Brain microvascular endothelial cell (primary cell): ENCODE results near the gene ATF7IP2.
A peak's percentile ranks its signal among the peaks of the same experiment; 100 is the strongest.

Experiments used
- DNase-seq: peaks from one replicate; pipeline ENCODE4 v3.0.0-alpha.2; 2020
- H3K27ac ChIP-seq: fragments of 250-450 bp; sonication (Bioruptor Pico); 2 replicates; pipeline ENCODE4 v1.5.1; 2020; ENCODE audit warnings: mild to moderate bottlenecking, moderate library complexity
- H3K27me3 ChIP-seq: fragments of 250-450 bp; sonication (Bioruptor Pico); replicated peaks from 2 replicates; pipeline ENCODE4 v1.5.1; 2020; ENCODE audit warnings: mild to moderate bottlenecking
- H3K36me3 ChIP-seq: fragments of 250-450 bp; sonication (Bioruptor Pico); replicated peaks from 2 replicates; pipeline ENCODE4 v1.5.1; 2020; ENCODE audit warnings: mild to moderate bottlenecking
- H3K4me3 ChIP-seq: 2 replicates; pipeline ENCODE4 v1.5.1; 2011; ENCODE audit warnings: low read depth, mild to moderate bottlenecking, control low read depth, low read length, moderate library complexity
- in situ Hi-C: cut with HindIII; loops from 2 replicates; pipeline ENCODE4 v1.10.0; 2017; ENCODE audit warnings: low sequenced_read_pairs, low pct_ligation_motif_present
- TF ChIP-seq, protein P1 (sequence below): IDR thresholded peaks from 2 replicates; pipeline ENCODE4 v1.5.1; 2011; ENCODE audit warnings: low read depth, mild to moderate bottlenecking, moderate library complexity, low read length, control low read depth, inconsistent platforms; ENCODE audit errors: missing control alignments

The ATF7IP2 gene

DNA sequence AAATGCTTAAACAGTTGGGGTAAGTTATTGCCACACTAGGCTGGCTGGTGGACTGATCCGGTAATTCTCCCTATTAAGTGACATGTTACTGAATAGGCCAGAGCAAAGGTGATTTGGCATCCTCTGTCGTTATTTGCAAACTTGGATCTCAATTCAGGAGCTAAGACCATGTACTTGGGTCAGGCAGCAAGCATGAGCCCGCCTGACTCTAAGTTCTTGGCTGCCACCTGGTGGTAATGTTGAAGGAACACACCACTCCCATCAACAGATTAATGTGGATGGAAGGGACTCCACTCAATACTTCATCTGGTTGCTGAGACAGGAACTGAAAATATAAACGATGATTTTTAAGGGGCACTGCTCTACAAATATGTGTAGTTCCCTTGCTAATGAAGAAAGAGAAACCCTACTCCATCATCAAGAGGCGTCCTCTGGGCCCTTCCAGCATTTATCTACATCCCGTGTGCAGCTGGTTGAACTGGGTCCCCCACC is 123.7 kb downstream of the ATF7IP2 start:
- H3K4me3 ChIP-seq, result no peak overlapping the region
- no peaks in the 10 kb centered on the region for H3K27me3 ChIP-seq
- H3K27ac ChIP-seq, result no peak overlapping the region
- in situ Hi-C loops, result no loop called here
- no peaks in the 10 kb centered on the region for H3K36me3 ChIP-seq
- peak; percentile 42 for DNase-seq
- TF ChIP-seq, protein P1, sequence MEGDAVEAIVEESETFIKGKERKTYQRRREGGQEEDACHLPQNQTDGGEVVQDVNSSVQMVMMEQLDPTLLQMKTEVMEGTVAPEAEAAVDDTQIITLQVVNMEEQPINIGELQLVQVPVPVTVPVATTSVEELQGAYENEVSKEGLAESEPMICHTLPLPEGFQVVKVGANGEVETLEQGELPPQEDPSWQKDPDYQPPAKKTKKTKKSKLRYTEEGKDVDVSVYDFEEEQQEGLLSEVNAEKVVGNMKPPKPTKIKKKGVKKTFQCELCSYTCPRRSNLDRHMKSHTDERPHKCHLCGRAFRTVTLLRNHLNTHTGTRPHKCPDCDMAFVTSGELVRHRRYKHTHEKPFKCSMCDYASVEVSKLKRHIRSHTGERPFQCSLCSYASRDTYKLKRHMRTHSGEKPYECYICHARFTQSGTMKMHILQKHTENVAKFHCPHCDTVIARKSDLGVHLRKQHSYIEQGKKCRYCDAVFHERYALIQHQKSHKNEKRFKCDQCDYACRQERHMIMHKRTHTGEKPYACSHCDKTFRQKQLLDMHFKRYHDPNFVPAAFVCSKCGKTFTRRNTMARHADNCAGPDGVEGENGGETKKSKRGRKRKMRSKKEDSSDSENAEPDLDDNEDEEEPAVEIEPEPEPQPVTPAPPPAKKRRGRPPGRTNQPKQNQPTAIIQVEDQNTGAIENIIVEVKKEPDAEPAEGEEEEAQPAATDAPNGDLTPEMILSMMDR, result peak; percentile 82

DNA sequence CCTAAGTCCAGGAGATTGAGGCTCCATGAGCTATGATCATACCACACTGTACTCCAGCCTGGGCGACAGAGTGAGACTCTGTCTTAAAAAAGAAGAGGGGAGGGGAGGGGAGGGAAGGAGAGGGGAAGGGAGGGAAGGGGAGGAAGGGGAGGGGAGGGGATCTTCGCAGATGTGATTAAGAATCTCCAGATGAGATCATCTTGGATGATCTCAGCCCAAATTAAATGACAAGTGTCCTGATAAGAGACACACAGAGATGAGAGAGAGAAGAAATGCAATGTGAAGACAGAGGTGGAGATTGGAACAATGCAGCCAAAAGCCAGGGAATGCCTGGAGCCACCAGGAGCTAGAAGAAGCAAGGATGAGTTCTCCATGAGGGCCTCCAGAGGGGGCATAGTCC is 124.4 kb downstream of the ATF7IP2 start:
- in situ Hi-C loops, result no loop called here
- DNase-seq, result no peak
- TF ChIP-seq, protein P1, result no peak
- Histone ChIP-seq H3K27ac (no peak overlapping the region), H3K27me3 (no peaks in the 10 kb centered on the region), H3K36me3 (no peaks in the 10 kb centered on the region), H3K4me3 (no peak overlapping the region)

- no peaks in the 10 kb centered on the region for H3K36me3 ChIP-seq
- TF ChIP-seq, protein P1, result no peak
- no peak overlapping the region for H3K4me3 ChIP-seq
- H3K27ac ChIP-seq, result no peak overlapping the region
- in situ Hi-C loops, result no loop called here
- no peaks in the 10 kb centered on the region for H3K27me3 ChIP-seq
- DNase-seq, result no peak
Measured at GRCh38 chr16:10511829-10512228, 126.0 kb downstream of the ATF7IP2 start.

GRCh38 chr16:10514369-10515055 is 128.7 kb downstream of the ATF7IP2 start:
- DNase-seq, result peak; percentile 60
- H3K27me3 ChIP-seq, result no peaks in the 10 kb centered on the region
- in situ Hi-C loops, result no loop called here
- no peak overlapping the region for H3K4me3 ChIP-seq
- TF ChIP-seq, protein P1, result peak; percentile 66
- H3K27ac ChIP-seq, result no peak overlapping the region
- no peaks in the 10 kb centered on the region for H3K36me3 ChIP-seq

DNA sequence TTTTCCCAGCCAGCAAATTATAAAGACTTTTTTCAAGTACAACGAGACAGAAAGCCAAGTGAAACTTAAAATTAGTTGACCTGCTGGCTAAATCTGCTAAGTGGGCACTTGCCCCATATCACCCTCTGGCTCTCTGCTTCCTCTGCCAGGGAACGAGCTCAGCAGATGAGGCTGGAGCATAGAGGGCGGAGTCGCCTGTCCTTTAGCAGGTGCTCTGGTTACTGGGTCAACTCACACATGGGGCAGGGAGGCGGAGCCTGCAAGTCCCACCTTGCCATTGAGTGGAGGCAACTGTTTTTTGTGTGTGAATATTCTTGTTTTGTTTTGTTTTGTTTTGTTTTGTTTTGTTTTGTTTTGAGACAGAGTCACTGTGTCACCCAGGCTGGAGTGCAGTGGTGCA is 132.0 kb downstream of the ATF7IP2 start:
- Histone ChIP-seq H3K27ac (no peak overlapping the region), H3K36me3 (no peaks in the 10 kb centered on the region), H3K4me3 (no peak overlapping the region), H3K27me3 (no peaks in the 10 kb centered on the region)
- no peak for DNase-seq
- TF ChIP-seq, protein P1, result no peak
- in situ Hi-C loops, result no loop called here
